HepG2 (cell line): ENCODE measurements around the gene ZBP1. TPM values are rescaled to one million over a fixed set of nuclear protein-coding genes. Genes with fewer than 3 reads are reported as not detected.

Experiments used
- ATAC-seq: fragments of 200-7000 bp; cut with Tn5 transposase; 3 replicates; pipeline ENCODE4 v1.9.1; 2020; ENCODE audit warnings: mild to moderate bottlenecking, moderate library complexity
- BruUV-seq: library from RNA; stranded (reverse); fragments of 400-500 nt; replicated peaks from 2 replicates; lab custom pipeline; 2021; lab: Mats Ljungman, UMichigan
- CTCF ChIA-PET: fragments of 300-600 bp; formaldehyde crosslinking; extraction: SDS; loops from one replicate; lab custom pipeline; 2021; ENCODE audit warnings: low total read pairs, inconsistent platforms, low intra/inter-chr PET ratio; lab: Yijun Ruan, JAX
- POLR2A ChIA-PET: fragments of 350-600 bp; sonication (Branson Sonifier 250); formaldehyde crosslinking; loops from one replicate; lab custom pipeline; 2020; ENCODE audit warnings: antibody characterized with exemption, inconsistent platforms; lab: Yijun Ruan, JAX
- DNase-seq: peaks from one replicate; pipeline ENCODE4 v3.0.0-alpha.2; 2015; ENCODE audit warnings: low spot score
- FAIRE-seq: peaks from 3 replicates; lab custom pipeline; 2011; peaks lifted over from hg19 to GRCh38; lab: Jason Lieb, UNC
- H2AFZ ChIP-seq: one replicate; pipeline ENCODE4 v1.6.1; 2011; ENCODE audit warnings: low read length, inconsistent platforms
- H3K27ac ChIP-seq: fragments of 300-600 bp; 3 replicates; pipeline ENCODE4 v1.8.0; 2011; ENCODE audit warnings: mixed run types, mild to moderate bottlenecking, mixed read lengths, low read length, inconsistent platforms; ENCODE audit not compliant: insufficient read depth; ENCODE audit errors: extremely low read length
- H3K27me3 ChIP-seq, 2 experiments: fragments of 200-600 bp in 1 of 2; 2 replicates in 1 of 2; 3 replicates in 1 of 2; pipeline versions ENCODE4 v1.6.0 to v1.8.0; 2011; ENCODE audit warnings: low read length in 2 of 2, mild to moderate bottlenecking in 2 of 2, moderate library complexity in 2 of 2, inconsistent platforms in 1 of 2; ENCODE audit not compliant: insufficient read depth in 2 of 2, control insufficient read depth in 1 of 2
- H3K36me3 ChIP-seq, 2 experiments: fragments of 200-600 bp in 1 of 2; replicated peaks in 1 of 2; 2 replicates in 1 of 2; 3 replicates in 1 of 2; pipeline versions ENCODE4 v1.5.1 to v1.8.0; 2011; ENCODE audit warnings: low read length in 2 of 2, inconsistent platforms in 1 of 2; ENCODE audit not compliant: insufficient read depth in 2 of 2, control insufficient read depth in 1 of 2
- H3K4me1 ChIP-seq: 2 replicates; pipeline ENCODE4 v1.5.1; 2012; ENCODE audit warnings: low read length, inconsistent platforms; ENCODE audit not compliant: insufficient read depth
- H3K4me2 ChIP-seq: 2 replicates; pipeline ENCODE4 v1.6.0; 2011; ENCODE audit warnings: low read depth, low read length, inconsistent platforms
- H3K4me3 ChIP-seq, 3 experiments: fragments of 200-600 bp in 1 of 3; sonication (generic), shearing (Covaris generic) in 1 of 3; replicated peaks in 1 of 3; 2 replicates each; pipeline ENCODE4 v1.5.1; 2011 to 2016; ENCODE audit warnings: low read length in 3 of 3, inconsistent platforms in 2 of 3, low read depth in 2 of 3, mild to moderate bottlenecking in 2 of 3, control low read depth in 1 of 3, mixed read lengths in 1 of 3; ENCODE audit not compliant: insufficient read depth in 1 of 3
- H3K79me2 ChIP-seq: one replicate; pipeline ENCODE4 v1.6.1; 2011; ENCODE audit warnings: low read length, inconsistent platforms; ENCODE audit not compliant: insufficient read depth
- H3K9ac ChIP-seq: 2 replicates; pipeline ENCODE4 v1.6.0; 2011; ENCODE audit warnings: mild to moderate bottlenecking, low read depth, low read length, inconsistent platforms; ENCODE audit not compliant: insufficient read depth
- H3K9me3 ChIP-seq: 2 replicates; pipeline ENCODE4 v1.5.1; 2012; ENCODE audit warnings: mild to moderate bottlenecking, low read length
- H4K20me1 ChIP-seq: 2 replicates; pipeline ENCODE4 v1.6.0; 2011; ENCODE audit warnings: inconsistent platforms, mild to moderate bottlenecking, low read length, moderate library complexity; ENCODE audit not compliant: insufficient read depth
- ATF7-NPFF ChIP-seq: sonication (generic); formaldehyde crosslinking; IDR thresholded peaks from 2 replicates; pipeline ENCODE4 v1.8.1; 2023; ENCODE audit warnings: mild to moderate bottlenecking, low read depth, missing genetic modification reagents, moderate library complexity
- ATRX ChIP-seq: sonication (generic); formaldehyde crosslinking; IDR thresholded peaks from 2 replicates; pipeline ENCODE4 v1.4.0; 2020; ENCODE audit warnings: missing genetic modification reagents, borderline replicate concordance
- CBX2 ChIP-seq, 2 experiments: fragments of 200-600 bp in 1 of 2; sonication (generic); formaldehyde crosslinking in 1 of 2; IDR thresholded peaks; 2 replicates each; pipeline versions ENCODE4 v1.7.0 to v1.8.1; 2018 to 2022; ENCODE audit warnings: low read depth in 2 of 2, low read length in 1 of 2, mild to moderate bottlenecking in 1 of 2, missing genetic modification reagents in 1 of 2
- FOXK1 ChIP-seq: sonication (generic); formaldehyde crosslinking; IDR thresholded peaks from 2 replicates; pipeline ENCODE4 v1.4.0; 2020; ENCODE audit warnings: low read depth, missing genetic modification reagents, borderline replicate concordance
- KDM2A ChIP-seq: sonication (generic); formaldehyde crosslinking; IDR thresholded peaks from 2 replicates; pipeline ENCODE4 v1.4.0; 2020; ENCODE audit warnings: low read depth, missing genetic modification reagents, borderline replicate concordance
- RBM22 ChIP-seq: fragments of 200-400 bp; formaldehyde crosslinking; optimal IDR thresholded peaks from 2 replicates; pipeline ENCODE3; 2017; ENCODE audit warnings: mild to moderate bottlenecking, low read length, moderate library complexity
- SIX4 ChIP-seq: sonication (generic); formaldehyde crosslinking; IDR thresholded peaks from 2 replicates; pipeline ENCODE4 v1.4.0; 2020; ENCODE audit warnings: missing genetic modification reagents
- ZNF101 ChIP-seq: sonication (generic); formaldehyde crosslinking; IDR thresholded peaks from 2 replicates; pipeline ENCODE4 v1.4.0; 2020; ENCODE audit warnings: mild to moderate bottlenecking, low read depth, missing genetic modification reagents, borderline replicate concordance
- ZNF20 ChIP-seq: sonication (generic); formaldehyde crosslinking; IDR thresholded peaks from 2 replicates; pipeline ENCODE4 v1.4.0; 2020; ENCODE audit warnings: mild to moderate bottlenecking, moderate library complexity, missing genetic modification reagents
- ZNF674 ChIP-seq: sonication (generic); formaldehyde crosslinking; IDR thresholded peaks from 2 replicates; pipeline ENCODE4 v1.5.0; 2020; ENCODE audit warnings: low read depth, mild to moderate bottlenecking, missing genetic modification reagents
- ZNF83 ChIP-seq: sonication (generic); formaldehyde crosslinking; IDR thresholded peaks from 2 replicates; pipeline ENCODE4 v1.4.0; 2020; ENCODE audit warnings: missing genetic modification reagents, mild to moderate bottlenecking, borderline replicate concordance
- WGBS: methylation state at CpG from one replicate; pipeline ENCODE4 v1.1.6; 2017; ENCODE audit warnings: low lambda C conversion rate; 5-methylcytosine and 5-hydroxymethylcytosine counted together
- in situ Hi-C: cut with HindIII; loops from 2 replicates; pipeline ENCODE4 v1.10.0; 2017; ENCODE audit warnings: low pct_unique_long_range_greater_than_20kb; ENCODE audit not compliant: extremely low pct_ligation_motif_present
- intact Hi-C: fragments of 100-400 bp; cut with micrococcal nuclease; formaldehyde crosslinking; loops from one replicate; pipeline ENCODE4 v1.10.0; 2022; ENCODE audit not compliant: unreplicated experiment
- polyA plus RNA-seq, 8 experiments: library from polyadenylated mRNA; depleted of rRNA in 3 of 8; stranded (reverse) in 7 of 8; unstranded in 1 of 8; fragments of >200 nt; fragmentation: Illumina TruSeq in 4 of 8; extraction: Trizol in 4 of 8; gene quantifications; 2 replicates each; pipeline versions ENCODE4 v1.2.1 to v1.2.3, GENCODE V29; 2011 to 2016; ENCODE audit warnings: low read depth in 4 of 8, missing spikeins in 1 of 8, mixed read lengths in 1 of 8; ENCODE audit not compliant: insufficient read depth in 1 of 8
- total RNA-seq, 5 experiments: library from RNA; depleted of rRNA; stranded (reverse); fragments of >200 nt; fragmentation: Illumina TruSeq; extraction: Trizol; gene quantifications; 2 replicates each; pipeline ENCODE4 v1.2.3, GENCODE V29; 2016; ENCODE audit warnings: low read depth in 1 of 5
- TF ChIP-seq, protein P1 (sequence below): sonication (generic); formaldehyde crosslinking; IDR thresholded peaks from 2 replicates; pipeline ENCODE4 v1.4.0; 2020; ENCODE audit warnings: mild to moderate bottlenecking, low read depth, missing genetic modification reagents
- TF ChIP-seq, protein P2 (sequence below): sonication (generic); formaldehyde crosslinking; IDR thresholded peaks from 2 replicates; pipeline ENCODE4 v1.5.0; 2020; ENCODE audit warnings: missing genetic modification reagents

Gene ZBP1
- total and polyA plus RNA-seq, 2 of the 13 experiments (the other 11 are each of a cell fraction or from before 2014, with no cell fraction given): not detected

DNA sequence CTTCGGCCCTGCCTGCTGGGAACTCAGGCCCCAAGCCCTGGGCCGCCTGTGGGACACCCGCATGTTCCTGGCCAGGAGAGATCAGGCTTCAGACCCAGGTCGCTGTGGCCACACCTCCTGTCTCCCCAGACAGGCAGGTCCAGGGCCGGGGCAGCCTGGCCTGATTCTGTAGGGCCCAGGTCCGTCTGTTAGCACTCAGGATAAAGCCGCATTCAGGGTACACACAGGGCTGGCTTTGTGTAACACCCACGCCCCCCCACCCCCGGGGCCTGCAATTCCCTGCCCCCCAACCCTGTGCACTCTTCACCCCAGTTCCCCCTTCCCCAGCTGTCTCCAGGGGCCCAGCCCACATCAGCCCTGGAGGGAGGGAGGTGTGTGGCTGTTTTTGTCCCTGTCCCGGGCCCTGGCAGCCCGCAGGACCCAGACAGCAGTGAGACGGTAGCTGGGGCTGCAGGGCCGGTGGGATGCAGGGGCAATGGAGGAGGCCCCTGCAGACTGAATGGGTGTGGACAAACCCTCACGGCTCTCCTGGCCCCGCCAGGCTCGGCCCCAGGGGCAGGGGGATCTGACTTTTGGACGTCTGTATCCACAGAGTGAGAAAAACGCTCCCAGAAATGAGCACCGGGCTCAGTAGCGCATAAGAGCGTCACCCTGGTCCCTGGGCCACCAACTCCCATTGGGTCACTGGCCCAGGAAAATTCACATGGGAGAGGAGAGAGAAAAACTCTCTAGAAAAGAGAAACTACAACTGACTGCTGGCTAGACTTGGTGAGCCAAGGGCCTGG, 42.4 kb upstream of the ZBP1 start:
- intact Hi-C loops: no loop called here
- no peak for FAIRE-seq
- no peak for DNase-seq
- ATAC-seq: no peak
- CTCF ChIA-PET: no interaction called here
- in situ Hi-C loops: no loop called here
- no peak overlapping the region for H3K9ac ChIP-seq
- H3K79me2 ChIP-seq: no peaks in the 10 kb centered on the region
- H3K4me3 ChIP-seq: no peak overlapping the region
- no peak overlapping the region for H3K27ac ChIP-seq
- no peaks in the 10 kb centered on the region for H4K20me1 ChIP-seq
- H3K4me1 ChIP-seq: peaks cover 8% of the 10 kb centered on the region
- POLR2A ChIA-PET: no interaction called here
- 18% methylated on average over 17 of the region's 21 CpGs for WGBS
- no peaks in the 10 kb centered on the region for H3K9me3 ChIP-seq
- peaks cover 24 to 99% of the 10 kb centered on the region in 2 experiments for H3K27me3 ChIP-seq
- no peak overlapping the region for H2AFZ ChIP-seq
- no peak overlapping the region for H3K4me2 ChIP-seq
- TF ChIP-seq ZNF674 (no peak), ZNF101 (CRISPR knock-in tag) (no peak), FOXK1 (CRISPR knock-in tag) (no peak), CBX2 (IDR thresholded peaks at IDR 0.05; ENCODE audit: low read depth, low read length) (no peak), CBX2 (CRISPR knock-in tag; IDR thresholded peaks at IDR 0.05; ENCODE audit: low read depth) (no peak), KDM2A (no peak), ATF7-NPFF (CRISPR knock-in tag) (no peak), ATRX (CRISPR knock-in tag) (no peak), ZNF20 (no peak), RBM22 (no peak), SIX4 (no peak), ZNF83 (CRISPR knock-in tag) (no peak)
- TF ChIP-seq, protein P1, sequence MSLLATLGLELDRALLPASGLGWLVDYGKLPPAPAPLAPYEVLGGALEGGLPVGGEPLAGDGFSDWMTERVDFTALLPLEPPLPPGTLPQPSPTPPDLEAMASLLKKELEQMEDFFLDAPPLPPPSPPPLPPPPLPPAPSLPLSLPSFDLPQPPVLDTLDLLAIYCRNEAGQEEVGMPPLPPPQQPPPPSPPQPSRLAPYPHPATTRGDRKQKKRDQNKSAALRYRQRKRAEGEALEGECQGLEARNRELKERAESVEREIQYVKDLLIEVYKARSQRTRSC: no peak
- TF ChIP-seq, protein P2, sequence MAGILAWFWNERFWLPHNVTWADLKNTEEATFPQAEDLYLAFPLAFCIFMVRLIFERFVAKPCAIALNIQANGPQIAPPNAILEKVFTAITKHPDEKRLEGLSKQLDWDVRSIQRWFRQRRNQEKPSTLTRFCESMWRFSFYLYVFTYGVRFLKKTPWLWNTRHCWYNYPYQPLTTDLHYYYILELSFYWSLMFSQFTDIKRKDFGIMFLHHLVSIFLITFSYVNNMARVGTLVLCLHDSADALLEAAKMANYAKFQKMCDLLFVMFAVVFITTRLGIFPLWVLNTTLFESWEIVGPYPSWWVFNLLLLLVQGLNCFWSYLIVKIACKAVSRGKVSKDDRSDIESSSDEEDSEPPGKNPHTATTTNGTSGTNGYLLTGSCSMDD (CRISPR knock-in tag): no peak
- H3K36me3 ChIP-seq: no peaks in the 10 kb centered on the region
- no TSS peak for BruUV-seq
